ENCODE measurements around the gene SLC39A12.

The SLC39A12 gene

DNA sequence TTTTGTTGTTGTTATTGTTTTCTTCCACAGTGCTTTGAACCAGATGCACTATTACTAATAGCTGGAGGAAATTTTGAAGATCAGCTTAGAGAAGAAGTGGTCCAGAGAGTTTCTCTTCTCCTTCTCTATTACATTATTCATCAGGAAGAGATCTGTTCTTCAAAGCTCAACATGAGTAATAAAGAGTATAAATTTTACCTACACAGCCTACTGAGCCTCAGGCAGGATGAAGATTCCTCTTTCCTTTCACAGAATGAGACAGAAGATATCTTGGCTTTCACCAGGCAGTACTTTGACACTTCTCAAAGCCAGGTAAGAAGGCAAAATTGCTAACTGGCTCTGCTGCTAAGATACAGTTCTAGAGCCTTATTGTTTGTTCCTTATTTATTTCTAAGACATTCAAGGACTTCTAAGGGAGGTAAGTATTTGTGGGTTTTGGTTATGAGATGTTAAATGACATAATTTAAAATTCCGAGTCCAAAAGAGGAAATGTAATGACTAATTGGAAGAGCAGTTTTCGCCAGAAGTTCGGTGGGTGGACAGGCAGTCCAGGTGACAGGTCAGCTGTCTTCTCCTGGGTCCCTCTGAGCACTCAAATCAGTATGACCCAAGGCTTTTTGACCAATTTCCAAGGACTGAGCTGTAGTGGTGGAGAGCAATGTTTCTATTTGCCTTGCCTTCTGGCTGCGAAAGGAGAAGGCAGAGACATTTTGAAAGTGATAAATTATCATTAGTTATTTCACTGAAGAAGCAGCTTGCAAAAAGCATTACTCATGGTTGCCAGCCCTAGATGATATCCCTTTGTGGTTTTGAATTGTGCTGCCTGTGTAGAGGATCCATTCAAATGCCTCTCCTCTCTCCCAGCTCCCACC lies 10.1 kb downstream of the SLC39A12 start:
- no peak for DNase-seq (ENCODE audit: low read depth in 2 of 2)

DNA sequence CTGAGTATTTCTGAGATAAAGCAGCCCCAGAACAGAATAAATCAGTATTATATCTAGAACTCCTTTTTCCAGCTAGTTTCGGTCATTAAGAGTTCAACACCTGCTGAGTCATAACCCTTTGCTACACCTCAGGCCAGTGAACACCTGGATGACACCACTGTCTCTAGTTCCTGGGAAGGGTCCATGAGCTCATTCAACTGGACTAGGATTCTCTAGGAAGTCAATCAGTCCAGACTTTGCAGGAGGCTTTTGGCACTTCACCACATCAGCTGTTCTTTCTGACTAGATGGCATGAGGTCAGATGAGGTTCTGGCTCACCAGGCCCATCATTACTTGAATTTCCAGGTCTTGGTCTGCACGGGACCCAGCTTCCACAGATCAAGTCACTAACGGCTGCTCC lies 11.7 kb downstream of the SLC39A12 start:
- no peak for DNase-seq (ENCODE audit: low read depth in 2 of 2)

DNA sequence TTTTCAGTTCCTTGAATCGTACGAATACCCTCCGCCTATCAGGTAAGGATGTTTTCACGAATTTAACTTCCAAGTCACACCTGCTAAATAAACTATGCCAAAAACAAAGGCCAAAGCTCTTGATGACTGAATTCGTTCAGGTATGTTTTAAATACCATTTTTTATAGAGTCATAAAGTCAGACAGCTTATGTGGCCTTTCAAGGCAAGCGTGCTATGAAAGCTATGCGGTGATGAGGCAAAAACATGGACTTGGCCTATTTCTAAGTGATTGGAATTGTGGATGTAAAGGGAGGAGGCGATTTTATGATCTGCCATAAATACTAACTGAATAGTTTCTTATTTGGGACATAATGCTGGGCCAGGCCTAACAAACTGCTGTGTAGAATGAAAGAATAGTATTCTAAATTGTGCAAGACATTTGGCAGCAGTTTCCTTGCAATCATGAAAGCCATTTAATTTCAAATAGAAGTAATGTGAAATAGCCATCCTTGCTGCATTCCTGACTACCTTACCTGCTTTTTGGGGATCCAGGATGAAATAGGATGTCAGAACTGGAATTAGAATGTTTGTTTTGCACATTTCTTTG lies 14.0 kb downstream of the SLC39A12 start:
- DNase-seq (ENCODE audit: low read depth in 2 of 2): no peak

DNA sequence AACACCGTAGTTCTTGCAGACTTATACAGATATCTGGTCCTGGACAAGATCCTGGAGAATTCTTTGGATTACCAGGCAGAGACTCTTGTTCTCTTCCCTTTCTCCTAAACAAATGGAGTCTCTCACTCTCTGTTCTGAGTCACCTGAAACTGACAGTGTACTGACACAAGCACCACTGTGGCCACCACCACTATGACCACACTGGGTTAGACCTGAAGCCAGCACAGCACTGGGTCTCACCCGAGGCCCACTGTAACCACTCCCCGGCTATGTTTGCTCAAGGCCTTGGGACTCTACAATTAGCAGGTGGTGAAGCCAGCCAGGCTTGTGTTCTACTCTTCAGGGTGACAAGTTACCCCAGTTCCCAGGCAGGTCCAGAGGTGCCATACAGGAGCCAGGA lies 22.8 kb downstream of the SLC39A12 start:
- no peak for DNase-seq (ENCODE audit: low read depth in 2 of 2)

DNA sequence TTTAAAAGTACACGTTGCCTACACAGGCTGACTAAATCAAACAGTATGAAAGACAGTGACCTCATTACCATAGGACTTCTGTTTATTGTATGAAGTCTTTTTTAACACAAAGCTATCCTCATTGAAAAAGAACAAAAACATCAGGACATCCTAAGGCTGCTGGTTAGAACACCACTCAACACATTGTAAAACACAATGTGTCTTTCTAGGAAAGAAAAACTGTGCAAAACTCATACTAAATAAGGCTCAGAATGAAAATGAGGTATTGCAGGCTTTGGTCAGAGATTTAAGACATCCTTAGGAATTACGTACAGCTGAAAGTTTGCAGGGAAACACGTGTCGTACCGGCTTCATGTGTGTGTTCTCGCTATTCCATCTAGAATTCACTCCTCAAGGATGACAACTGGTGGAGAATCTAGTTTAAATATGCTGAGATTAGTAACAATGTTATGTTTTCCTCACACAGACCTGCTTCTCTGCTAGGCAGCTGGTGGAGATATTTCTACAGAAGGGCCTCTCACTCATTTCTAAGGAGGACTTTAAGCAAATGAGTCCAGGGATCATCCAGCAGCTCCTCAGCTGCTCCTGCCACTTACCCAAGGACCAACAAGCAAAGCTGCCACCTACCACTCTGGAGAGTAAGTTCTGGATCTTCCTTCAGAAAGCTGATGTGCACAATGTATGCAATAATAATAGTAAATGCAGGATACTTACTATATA lies 29.3 kb downstream of the SLC39A12 start:
- no peak for DNase-seq (ENCODE audit: low read depth in 2 of 2)

DNA sequence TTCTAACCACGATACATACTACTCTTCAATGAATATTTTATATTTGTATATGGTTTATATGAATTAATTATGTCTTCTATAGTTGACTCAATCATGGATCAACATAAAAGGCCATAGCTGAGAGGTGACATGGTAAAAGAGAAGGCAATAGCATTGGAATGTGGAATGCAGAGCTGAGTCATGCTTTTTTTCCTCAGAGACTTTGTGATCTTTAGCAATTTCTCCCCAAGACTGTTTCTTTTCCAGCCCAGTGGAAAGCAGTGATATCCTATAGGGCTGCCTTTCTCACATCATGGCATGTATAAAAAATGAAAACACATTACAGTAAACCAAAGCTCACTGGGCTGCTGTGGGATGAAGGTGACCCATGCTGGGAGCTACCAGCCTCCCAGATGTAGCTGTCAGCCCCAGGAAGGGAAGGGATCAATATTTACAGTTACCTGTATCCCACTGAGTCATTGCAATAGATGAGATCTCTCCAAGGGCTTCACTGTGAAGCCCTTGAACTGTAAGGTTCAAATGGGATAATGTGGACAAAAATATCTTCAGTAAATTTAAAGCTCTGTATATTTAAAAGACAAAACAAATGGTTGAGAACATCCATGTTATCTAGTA lies 30.2 kb downstream of the SLC39A12 start:
- DNase-seq (ENCODE audit: low read depth in 2 of 2): no peak

DNA sequence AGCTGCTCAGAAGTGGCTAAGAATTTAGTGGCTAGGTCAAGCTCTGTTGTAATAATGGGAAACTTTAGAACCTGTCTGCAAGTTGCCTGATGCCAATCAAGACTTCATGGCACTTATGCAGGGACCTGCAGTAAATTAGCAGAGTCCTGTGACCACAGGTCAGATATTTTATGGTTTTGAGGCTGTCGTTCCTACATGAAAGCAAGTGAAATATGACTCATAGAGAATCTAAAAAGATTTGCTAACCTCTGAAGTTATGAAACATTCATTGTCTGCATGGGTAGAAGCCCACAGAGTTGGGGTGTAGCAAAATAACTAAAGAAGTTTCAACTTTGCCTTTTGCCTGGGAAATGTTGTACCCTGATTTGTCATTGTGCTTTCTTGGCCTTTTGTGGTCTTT lies 32.3 kb downstream of the SLC39A12 start:
- DNase-seq (ENCODE audit: low read depth in 2 of 2): no peak

DNA sequence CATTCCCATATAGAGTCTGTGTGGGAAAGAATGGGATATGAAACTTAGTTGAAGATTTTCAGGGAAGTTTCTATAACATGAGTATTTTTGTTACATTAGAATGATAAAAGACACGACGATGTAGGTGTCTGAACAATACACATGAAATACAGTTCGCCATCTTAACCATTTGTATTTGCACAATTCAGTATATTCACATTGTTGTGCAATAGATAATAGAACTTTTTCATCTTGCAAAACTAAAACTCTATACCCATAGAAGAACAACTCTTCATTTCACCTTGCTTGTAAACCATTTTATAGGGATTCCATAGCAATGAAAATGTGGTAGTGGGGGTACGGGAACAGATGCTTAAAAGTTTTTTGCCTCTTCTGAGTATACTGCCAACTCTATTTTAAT lies 32.8 kb downstream of the SLC39A12 start:
- DNase-seq (ENCODE audit: low read depth in 2 of 2): no peak

DNA sequence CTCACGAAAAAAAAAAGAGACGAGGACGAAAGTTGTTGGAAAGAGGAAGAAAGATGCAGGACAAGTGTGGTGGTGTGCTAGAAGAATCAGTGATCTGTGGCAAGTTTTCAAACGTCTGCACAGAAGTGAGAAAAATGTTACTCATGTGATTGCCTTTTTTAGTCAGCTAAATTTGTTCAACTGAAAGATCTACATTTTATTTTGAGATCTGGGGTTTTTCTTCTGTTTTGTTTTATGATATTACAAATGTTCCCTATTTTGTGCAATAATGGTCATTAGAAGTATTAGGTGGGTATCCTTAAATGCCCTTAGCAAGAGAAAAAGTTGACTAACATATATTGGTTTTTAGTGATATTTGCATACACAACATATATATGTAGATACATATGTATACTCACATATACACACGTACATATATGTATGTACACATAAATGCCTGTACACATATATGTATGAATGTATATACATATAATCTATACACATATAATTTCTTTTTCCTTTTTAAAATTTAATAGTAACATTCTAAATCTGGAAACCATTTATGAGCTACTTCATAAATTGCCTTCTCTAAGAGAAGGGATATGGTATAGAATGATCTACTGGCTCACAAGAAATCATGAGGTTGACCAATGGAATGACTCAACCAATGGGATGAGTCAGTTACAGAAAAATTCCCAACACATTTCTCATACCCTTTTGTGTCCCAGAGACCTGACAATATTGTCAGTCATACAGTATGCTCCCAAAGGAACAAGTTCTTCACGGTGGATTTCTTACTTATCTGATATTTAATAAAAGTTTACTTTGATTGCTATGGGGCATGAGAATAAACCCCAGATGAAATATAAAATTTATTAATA lies 38.4 kb downstream of the SLC39A12 start:
- DNase-seq (ENCODE audit: low read depth in 2 of 2): no peak

DNA sequence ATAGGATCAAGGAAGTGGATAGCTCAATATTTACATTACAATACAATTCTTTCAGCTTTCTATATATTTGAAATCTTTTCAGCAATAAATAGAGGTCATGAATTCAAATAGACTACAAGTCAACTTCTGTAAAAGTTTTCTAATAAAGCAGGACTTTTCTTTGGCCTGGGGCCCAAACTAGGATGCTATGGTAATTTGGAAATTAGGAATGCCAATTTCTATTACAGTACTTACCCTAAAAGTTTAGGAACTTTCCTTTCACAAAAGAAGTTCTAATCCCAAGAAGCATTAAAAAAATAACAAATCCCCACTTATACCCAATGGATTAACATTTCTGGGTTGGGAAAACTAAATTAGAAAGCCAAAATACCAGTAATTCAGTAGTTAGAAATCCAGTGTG lies 40.5 kb downstream of the SLC39A12 start:
- no peak for DNase-seq (ENCODE audit: low read depth in 2 of 2)

DNA sequence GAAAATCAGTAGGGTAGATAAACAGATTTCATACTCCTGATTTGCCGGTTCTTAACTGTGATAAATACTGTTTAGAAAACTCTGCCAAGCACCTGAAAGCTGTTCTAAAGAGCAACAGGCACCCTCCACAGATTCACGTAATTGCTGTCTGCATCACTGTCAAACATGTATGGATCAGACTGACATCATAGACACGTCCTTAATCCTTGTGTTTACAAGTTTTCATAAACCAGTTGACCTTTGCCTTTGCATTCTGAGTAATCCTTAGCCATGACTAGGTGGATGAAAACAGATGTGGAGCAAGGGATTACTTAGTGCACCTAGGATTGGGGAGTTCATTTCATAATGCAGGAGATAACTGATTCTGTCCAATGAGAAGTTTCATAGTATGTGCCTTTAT lies 41.6 kb downstream of the SLC39A12 start:
- no peak for DNase-seq (ENCODE audit: low read depth in 2 of 2)

DNA sequence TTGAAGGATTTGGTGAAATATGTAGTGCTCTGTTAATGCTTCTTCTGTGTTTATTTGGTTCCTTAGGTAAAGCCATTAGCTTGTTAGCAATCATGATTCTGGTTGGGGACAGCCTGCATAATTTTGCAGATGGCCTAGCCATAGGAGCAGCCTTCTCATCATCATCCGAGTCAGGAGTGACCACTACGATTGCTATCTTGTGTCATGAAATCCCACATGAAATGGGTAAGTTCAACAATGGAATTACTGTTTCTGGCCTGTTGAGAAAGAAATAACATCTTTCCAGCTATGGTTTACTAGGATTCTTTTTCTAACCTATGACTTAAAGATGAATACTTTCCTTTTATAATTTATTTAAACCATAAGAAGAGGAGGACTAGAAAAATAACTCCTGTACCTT lies 48.9 kb downstream of the SLC39A12 start:
- no peak for DNase-seq (ENCODE audit: low read depth in 2 of 2)

DNA sequence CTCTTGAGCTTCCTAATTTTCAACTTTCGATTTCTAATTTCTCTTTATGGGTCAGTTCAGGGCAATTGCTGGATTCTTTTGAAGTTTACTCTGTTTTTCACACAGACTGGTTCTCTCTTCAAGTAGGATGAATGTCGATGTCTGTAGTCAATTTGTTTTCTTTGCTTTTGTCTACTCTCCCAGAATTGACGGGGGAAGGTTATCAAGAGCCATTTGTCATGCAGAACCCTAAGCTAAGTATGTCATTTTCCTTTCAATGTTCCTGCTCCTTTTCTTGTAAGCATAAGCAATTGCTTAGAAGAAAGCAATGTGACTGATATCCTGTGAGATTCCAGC lies 53.7 kb downstream of the SLC39A12 start:
- DNase-seq (ENCODE audit: low read depth in 2 of 2): no peak

DNA sequence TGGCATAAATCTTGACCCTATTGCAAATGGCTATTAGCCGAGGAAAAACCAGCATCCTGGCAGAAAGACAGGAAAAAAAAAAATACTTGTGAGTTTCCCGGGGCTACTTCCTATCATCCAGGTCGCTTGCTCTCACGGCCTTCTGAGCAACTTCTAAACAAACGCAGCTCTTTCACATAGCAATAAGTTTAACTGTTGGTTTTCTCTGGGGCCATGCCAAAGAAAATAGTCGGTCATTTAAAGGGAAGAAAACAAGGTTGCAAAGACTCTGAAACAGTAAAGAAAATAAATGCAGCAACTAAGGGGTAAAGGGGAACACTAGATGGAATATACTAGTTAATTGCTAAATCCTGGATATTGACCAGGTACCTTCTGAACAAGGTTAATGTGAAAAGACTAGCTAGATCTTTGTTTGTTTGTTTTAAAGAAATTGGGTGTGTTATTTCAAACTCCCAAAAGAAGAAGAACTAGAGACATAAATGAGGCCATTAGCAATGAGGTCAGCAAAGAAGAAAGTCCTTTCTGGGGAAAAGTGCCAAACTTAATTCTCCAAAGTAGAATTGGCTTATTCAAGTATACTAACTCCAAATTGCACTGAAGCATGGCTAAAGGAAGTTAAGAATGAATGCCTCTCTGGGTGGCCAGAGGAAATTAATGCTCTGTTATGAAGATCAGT lies 54.2 kb downstream of the SLC39A12 start:
- DNase-seq (ENCODE audit: low read depth in 2 of 2): no peak

DNA sequence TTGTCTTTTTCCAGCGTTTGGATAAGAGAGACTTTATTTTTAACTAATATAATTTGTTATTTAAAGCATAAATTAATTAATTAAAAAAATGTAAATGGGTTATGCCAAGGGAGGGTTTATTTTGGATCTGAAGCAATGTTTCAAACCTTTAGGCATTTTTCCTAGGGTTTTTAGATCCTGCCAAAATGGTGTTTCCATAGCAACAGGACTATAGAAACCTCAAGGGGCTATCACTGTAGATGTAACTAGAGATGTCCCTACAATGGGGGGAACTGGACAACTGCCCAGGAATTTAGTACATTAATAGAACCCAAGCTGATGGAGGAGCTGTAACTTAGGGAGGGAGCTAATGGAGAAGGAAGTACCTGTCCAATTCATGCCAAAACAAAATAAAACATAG lies 57.3 kb downstream of the SLC39A12 start:
- DNase-seq (ENCODE audit: low read depth in 2 of 2): no peak

DNA sequence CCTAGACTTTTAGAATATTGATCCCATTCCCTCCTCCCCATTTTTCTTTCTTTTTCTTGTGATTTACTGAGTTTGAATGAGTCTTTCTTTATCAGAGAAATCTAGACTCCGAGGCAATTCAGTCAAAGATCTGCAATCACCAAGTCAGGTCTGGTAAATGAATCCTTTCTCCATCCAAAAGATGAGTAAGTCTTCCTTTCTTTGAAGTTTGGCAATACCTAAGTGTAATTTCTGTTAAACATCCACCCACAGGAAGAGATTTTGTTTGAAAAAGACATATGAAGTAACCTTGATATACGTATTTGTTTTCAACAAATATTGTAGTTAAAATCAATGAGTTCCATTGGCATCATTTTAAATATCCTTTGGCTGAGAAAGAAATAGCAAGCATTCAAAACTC lies 58.3 kb downstream of the SLC39A12 start:
- no peak for DNase-seq (ENCODE audit: low read depth in 2 of 2)

DNA sequence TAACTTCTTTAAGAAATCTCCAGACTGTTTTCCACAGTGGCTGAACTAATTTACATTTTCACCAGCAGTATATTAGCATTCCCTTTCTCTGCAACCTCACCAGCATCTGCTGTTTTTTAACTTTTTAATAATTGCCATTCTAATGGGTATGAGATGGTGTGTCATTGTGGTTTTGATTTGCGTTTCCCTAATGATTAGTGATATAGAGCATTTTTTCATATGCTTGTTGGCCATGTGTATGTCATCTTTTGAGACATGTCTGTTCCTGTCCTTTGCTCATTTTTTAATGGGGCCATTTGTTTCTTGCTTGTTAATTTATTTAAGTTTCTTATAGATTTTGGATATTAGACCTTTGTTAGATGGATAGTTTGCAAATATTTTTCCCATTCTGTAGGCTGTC lies 68.8 kb downstream of the SLC39A12 start:
- no peak for DNase-seq (ENCODE audit: low read depth in 2 of 2)

DNA sequence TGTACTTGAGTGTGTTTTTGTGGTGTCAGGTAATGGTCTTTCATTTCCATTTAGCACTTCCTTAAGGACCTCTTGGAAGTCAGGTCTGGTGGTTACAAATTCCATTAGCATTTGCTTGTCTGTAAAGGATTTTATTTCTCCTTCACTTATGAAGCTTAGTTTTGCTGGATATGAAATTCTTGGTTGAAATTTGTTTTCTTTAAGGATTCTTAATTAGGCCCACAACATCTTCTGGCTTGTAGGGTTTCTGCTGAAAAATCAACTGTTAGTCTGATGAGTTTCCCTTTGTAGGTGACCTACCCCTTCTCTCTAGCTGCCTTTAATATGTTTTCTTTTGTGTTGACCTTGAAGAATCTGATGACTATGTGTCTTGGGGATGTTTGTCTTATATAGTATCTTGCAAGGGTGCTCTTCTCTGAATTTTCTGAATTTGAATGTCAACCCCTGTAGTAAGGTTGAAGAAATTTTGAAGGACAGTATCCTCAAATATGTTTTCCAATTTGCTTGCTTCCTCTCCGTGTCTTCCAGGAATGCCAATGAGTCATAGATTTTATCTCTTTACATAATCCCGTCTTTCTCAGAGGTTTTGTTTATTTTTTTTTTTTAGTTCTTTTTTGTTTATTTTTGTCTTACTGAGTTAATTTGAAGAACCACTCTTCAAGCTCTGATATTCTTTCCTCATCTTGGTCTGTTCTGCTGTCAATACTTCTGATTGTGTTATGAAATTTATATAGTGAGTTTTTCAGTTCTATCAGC lies 70.2 kb downstream of the SLC39A12 start:
- DNase-seq (ENCODE audit: low read depth in 2 of 2): no peak

DNA sequence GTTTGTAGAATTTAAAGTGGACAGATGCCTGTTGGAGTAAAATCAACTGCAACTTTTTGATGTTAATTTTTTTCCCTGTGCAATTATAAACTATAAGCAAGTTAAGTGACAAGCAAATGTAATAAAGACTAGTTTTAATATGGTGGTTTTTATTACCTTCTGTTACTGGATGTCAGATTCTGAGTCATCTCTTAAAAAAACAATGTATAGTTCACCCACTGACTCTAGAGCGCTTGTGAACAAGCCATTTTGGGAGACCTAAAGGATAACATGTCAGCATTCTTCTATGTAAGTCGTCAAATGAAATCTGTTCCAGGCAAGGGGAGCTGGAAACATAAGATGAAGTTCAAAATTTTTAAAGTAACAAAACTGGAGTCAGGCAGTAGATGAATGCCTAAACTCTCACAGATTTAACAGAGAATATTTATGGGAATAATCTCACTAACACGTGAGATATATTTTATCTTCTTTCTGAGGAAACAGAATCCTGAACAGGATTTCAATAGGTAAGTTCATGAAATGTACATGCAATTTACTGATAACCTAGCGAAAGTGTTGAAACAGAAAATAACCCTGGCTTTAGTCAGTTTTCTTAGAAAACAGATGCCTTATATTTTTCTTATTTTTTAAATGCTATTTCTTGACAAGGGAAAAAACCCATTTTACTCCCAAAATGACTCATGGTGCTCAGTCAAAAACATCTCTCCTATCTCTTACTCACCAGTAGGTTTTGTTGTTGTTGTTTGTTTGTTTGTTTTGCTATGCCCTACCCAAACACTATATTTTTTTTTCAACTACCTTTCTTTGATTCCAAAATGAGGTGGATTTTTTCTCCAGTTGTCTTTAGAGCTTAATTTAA lies 91.7 kb downstream of the SLC39A12 start:
- no peak for DNase-seq (ENCODE audit: low read depth in 2 of 2)
